ENCODE measurements around the gene CCDC146. TPM values are rescaled to one million over a fixed set of nuclear protein-coding genes. Genes with fewer than 3 reads are reported as not detected.
"Not testable (repeated sequence)": the region's sequence is repeated elsewhere in the genome, so short reads cannot be mapped to it uniquely, and the experiment has no call there.

CCDC146 gene
- total and polyA plus RNA-seq, 2 of the 8 experiments (the other 6 are each of a cell fraction or from before 2014, with no cell fraction given), result 0.88 to 2.4 TPM

- TF ChIP-seq, protein P1, sequence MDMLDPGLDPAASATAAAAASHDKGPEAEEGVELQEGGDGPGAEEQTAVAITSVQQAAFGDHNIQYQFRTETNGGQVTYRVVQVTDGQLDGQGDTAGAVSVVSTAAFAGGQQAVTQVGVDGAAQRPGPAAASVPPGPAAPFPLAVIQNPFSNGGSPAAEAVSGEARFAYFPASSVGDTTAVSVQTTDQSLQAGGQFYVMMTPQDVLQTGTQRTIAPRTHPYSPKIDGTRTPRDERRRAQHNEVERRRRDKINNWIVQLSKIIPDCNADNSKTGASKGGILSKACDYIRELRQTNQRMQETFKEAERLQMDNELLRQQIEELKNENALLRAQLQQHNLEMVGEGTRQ (IDR thresholded peaks at IDR 0.05; ENCODE audit: low read length), result no peak
- TF ChIP-seq EZH2 (IDR thresholded peaks at IDR 0.05; ENCODE audit: low read depth, low read length, severe bottlenecking) (no peak), ASH2L (IDR thresholded peaks at IDR 0.05; ENCODE audit: low read length) (no peak), JUND (IDR thresholded peaks at IDR 0.05; ENCODE audit: low read length) (no peak), SIX5 (IDR thresholded peaks at IDR 0.05; ENCODE audit: low read depth, low read length) (no peak)
These were observed 35.0 kb downstream of the CCDC146 start (continued) for GRCh38 chr7:77157446-77157845.

GRCh38 chr7:77171073-77171472 lies 48.7 kb downstream of the CCDC146 start:
- POLR2A ChIA-PET (ENCODE audit: partially characterized antibody); H3K9me3 ChIP-seq (ENCODE audit: insufficient read depth in 2 of 2, low read depth in 1 of 2, low read length in 1 of 2); H3K79me1 ChIP-seq (ENCODE audit: low read depth, low read length); H2BK120ac ChIP-seq (replicated peaks; ENCODE audit: low read depth, low read length); H3K23ac ChIP-seq (ENCODE audit: insufficient read length); H4K20me1 ChIP-seq (replicated peaks in 1 of 2; ENCODE audit: control insufficient read depth in 1 of 2, insufficient read depth in 2 of 2, low read length in 2 of 2); H3K27ac ChIP-seq (ENCODE audit: low read depth, low read length); H3K4me2 ChIP-seq (ENCODE audit: insufficient read depth in 1 of 2, low read depth in 2 of 2, low read length in 2 of 2); FAIRE-seq; H3K27me3 ChIP-seq (replicated peaks in 1 of 4; ENCODE audit: control insufficient read depth in 3 of 4, extremely low read depth in 1 of 4, insufficient read depth in 3 of 4, low read length in 3 of 4); H3K4me3 ChIP-seq (ENCODE audit: extremely low read depth in 1 of 4, insufficient read depth in 2 of 4, low read depth in 3 of 4, low read length in 4 of 4); H4K91ac ChIP-seq (replicated peaks; ENCODE audit: insufficient read length, low read length); H3K9ac ChIP-seq (replicated peaks in 1 of 4; ENCODE audit: extremely low read depth in 1 of 4, low read depth in 3 of 4, low read length in 3 of 4); H4K5ac ChIP-seq (ENCODE audit: insufficient read length, low read depth, low read length); H2AK5ac ChIP-seq (ENCODE audit: low read depth, low read length); CTCF ChIA-PET (ENCODE audit: partially characterized antibody); H3K36me3 ChIP-seq (ENCODE audit: control insufficient read depth in 2 of 4, insufficient read depth in 4 of 4, low read length in 3 of 4); H3K14ac ChIP-seq (ENCODE audit: insufficient read length); H2BK5ac ChIP-seq (ENCODE audit: low read depth, low read length); H2BK15ac ChIP-seq (ENCODE audit: low read length); H3K56ac ChIP-seq (replicated peaks; ENCODE audit: insufficient read length, low read depth, low read length); H2BK20ac ChIP-seq (ENCODE audit: low read length); DNase-seq (ENCODE audit: low read depth in 1 of 2, low spot score in 2 of 2); H2BK12ac ChIP-seq (ENCODE audit: low read depth, low read length); H3K79me2 ChIP-seq (ENCODE audit: control insufficient read depth in 1 of 2, insufficient read depth in 2 of 2, low read length in 2 of 2); H3K4me1 ChIP-seq (replicated peaks in 1 of 4; ENCODE audit: control insufficient read depth in 3 of 4, insufficient read depth in 4 of 4, low read length in 3 of 4); H2AFZ ChIP-seq (ENCODE audit: low read length); H3K4ac ChIP-seq (replicated peaks; ENCODE audit: insufficient read length, low read depth, low read length); H4K8ac ChIP-seq (ENCODE audit: extremely low read depth, insufficient read depth, low read length); H3K23me2 ChIP-seq (ENCODE audit: low read depth, low read length); H3K18ac ChIP-seq (ENCODE audit: extremely low read depth, low read length): not testable (repeated sequence)
- WGBS, 2 experiments (ENCODE audit: extremely low coverage in 1 of 2, insufficient coverage in 1 of 2, insufficient read length in 1 of 2, insufficient replicate concordance in 2 of 2, low coverage in 1 of 2, low lambda C conversion rate in 2 of 2, missing lambda C conversion rate in 1 of 2), result 80% methylated on average over 4 of the region's 4 CpGs; no CpG with 5 or more reads in 1 of the 2 experiments

Data from H1 (cell line).